Esophagus squamous epithelium (tissue), 4 donors: ENCODE results near the gene NR6A1.

Source experiments
- POLR2A ChIP-seq, 4 donors: fragments of 450-650 bp; IDR thresholded peaks; one replicate each; pipeline ENCODE4 v1.6.1; 2017; ENCODE audit warnings: antibody characterized with exemption in 4 of 4, mild to moderate bottlenecking in 4 of 4, moderate library complexity in 3 of 4
- TF ChIP-seq, protein P1 (sequence below), 6 experiments: fragments of 450-650 bp in 4 of 6; fragments of 200-600 bp in 2 of 6; sonication (generic) in 2 of 6; IDR thresholded peaks; one replicate each; pipeline ENCODE4 v1.5.1; 2016 to 2019; ENCODE audit warnings: antibody characterized with exemption in 6 of 6, mild to moderate bottlenecking in 4 of 6, moderate library complexity in 4 of 6

DNA sequence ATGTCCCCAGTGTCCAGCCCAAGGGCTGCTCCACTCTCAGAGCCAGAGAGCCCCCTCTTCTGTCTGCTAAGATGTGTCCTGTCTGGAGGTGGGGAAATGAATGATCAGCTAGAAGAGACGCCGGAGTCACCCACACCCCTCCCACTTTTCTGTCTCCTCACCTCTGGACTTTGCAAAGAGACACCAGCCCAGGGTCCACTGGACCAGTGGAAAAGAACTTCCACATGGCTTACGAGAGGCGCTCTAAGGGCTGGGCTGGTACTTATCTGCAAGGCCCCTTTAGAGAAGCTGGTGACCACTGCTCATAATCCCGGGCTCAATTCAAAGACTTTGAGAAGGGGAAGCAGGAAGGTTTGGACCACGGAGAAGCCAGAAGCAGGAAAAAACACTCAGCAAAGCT lies 273.1 kb downstream of the NR6A1 start:
- no peak for TF ChIP-seq POLR2A (IDR thresholded peaks at IDR 0.05)
- TF ChIP-seq, protein P1, sequence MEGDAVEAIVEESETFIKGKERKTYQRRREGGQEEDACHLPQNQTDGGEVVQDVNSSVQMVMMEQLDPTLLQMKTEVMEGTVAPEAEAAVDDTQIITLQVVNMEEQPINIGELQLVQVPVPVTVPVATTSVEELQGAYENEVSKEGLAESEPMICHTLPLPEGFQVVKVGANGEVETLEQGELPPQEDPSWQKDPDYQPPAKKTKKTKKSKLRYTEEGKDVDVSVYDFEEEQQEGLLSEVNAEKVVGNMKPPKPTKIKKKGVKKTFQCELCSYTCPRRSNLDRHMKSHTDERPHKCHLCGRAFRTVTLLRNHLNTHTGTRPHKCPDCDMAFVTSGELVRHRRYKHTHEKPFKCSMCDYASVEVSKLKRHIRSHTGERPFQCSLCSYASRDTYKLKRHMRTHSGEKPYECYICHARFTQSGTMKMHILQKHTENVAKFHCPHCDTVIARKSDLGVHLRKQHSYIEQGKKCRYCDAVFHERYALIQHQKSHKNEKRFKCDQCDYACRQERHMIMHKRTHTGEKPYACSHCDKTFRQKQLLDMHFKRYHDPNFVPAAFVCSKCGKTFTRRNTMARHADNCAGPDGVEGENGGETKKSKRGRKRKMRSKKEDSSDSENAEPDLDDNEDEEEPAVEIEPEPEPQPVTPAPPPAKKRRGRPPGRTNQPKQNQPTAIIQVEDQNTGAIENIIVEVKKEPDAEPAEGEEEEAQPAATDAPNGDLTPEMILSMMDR (IDR thresholded peaks at IDR 0.05): no peak
